PC-9 (cell line): ENCODE results near the gene MSH3. TPM values are rescaled to one million over a fixed set of nuclear protein-coding genes. Genes with fewer than 3 reads are reported as not detected.

Experiments
- BruUV-seq: library from RNA; stranded (reverse); fragments of 400-500 nt; replicated peaks from 2 replicates; lab custom pipeline; 2021; lab: Mats Ljungman, UMichigan
- CTCF ChIA-PET: fragments of 300-600 bp; sonication (Branson Sonifier 250); formaldehyde crosslinking; loops from one replicate; lab custom pipeline; 2022; ENCODE audit warnings: antibody characterized with exemption; lab: Charles Lee
- POLR2A ChIA-PET: fragments of 300-600 bp; sonication (Branson Sonifier 250); formaldehyde crosslinking; loops from one replicate; lab custom pipeline; 2022; ENCODE audit warnings: antibody characterized with exemption; ENCODE audit not compliant: unreplicated experiment; lab: Charles Lee
- DNase-seq, 2 experiments: peaks; one replicate each; pipeline versions ENCODE4 v3.0.0 to v3.0.0-alpha.2; 2015 to 2022; ENCODE audit warnings: mixed read lengths in 1 of 2
- H2AFZ ChIP-seq: fragments of 200-600 bp; sonication (generic); 2 replicates; pipeline ENCODE4 v1.8.1; 2017; ENCODE audit warnings: antibody characterized with exemption
- H3F3A ChIP-seq: fragments of 200-600 bp; sonication (generic); 2 replicates; pipeline ENCODE4 v1.8.1; 2017; ENCODE audit warnings: antibody characterized with exemption, mild to moderate bottlenecking, low read depth; ENCODE audit not compliant: insufficient read depth
- H3K27ac ChIP-seq: fragments of 200-600 bp; sonication (generic); 2 replicates; pipeline ENCODE4 v1.6.1; 2016; ENCODE audit warnings: mixed run types
- H3K27me3 ChIP-seq: fragments of 200-600 bp; sonication (generic); 2 replicates; pipeline ENCODE4 v1.6.1; 2016; ENCODE audit warnings: low read depth, mixed run types; ENCODE audit not compliant: insufficient read depth
- H3K36me3 ChIP-seq: fragments of 200-600 bp; sonication (generic); 2 replicates; pipeline ENCODE4 v1.6.1; 2016; ENCODE audit warnings: low read depth, mixed run types
- H3K4me1 ChIP-seq: fragments of 200-600 bp; sonication (generic); replicated peaks from 2 replicates; pipeline ENCODE4 v1.6.1; 2016; ENCODE audit warnings: mixed run types; ENCODE audit not compliant: insufficient read depth
- H3K4me2 ChIP-seq: fragments of 200-600 bp; sonication (generic); 2 replicates; pipeline ENCODE4 v1.6.1; 2017; ENCODE audit warnings: mixed run types
- H3K4me3 ChIP-seq: fragments of 200-600 bp; sonication (generic); 2 replicates; pipeline ENCODE4 v1.6.1; 2016; ENCODE audit warnings: mixed run types
- H3K79me2 ChIP-seq: fragments of 200-600 bp; sonication (generic); 2 replicates; pipeline ENCODE4 v1.6.1; 2017; ENCODE audit warnings: low read depth, mixed run types
- H3K9me2 ChIP-seq: fragments of 200-600 bp; sonication (generic); 2 replicates; pipeline ENCODE4 v1.8.1; 2017; ENCODE audit warnings: mild to moderate bottlenecking; ENCODE audit not compliant: insufficient read depth
- H3K9me3 ChIP-seq: fragments of 200-600 bp; sonication (generic); 2 replicates; pipeline ENCODE4 v1.8.1; 2016; ENCODE audit warnings: low read depth; ENCODE audit not compliant: insufficient read depth
- H4K20me1 ChIP-seq: fragments of 200-600 bp; sonication (generic); 2 replicates; pipeline ENCODE4 v1.8.1; 2017; ENCODE audit not compliant: insufficient read depth
- EZH2 ChIP-seq: fragments of 200-600 bp; sonication (generic); IDR thresholded peaks from 2 replicates; pipeline ENCODE4 v1.8.0; 2017; ENCODE audit warnings: antibody characterized with exemption, low read depth
- intact Hi-C: fragments of 100-400 bp; cut with micrococcal nuclease; formaldehyde crosslinking; loops from one replicate; pipeline ENCODE4 v1.10.0; 2022; ENCODE audit not compliant: unreplicated experiment
- total RNA-seq: library from RNA; stranded (reverse); gene quantifications from 2 replicates; pipeline ENCODE4 v1.2.3, GENCODE V29; 2021
- TF ChIP-seq, protein P1 (sequence below): fragments of 200-600 bp; sonication (generic); conservative IDR thresholded peaks from 2 replicates; pipeline ENCODE4 v1.6.1; 2017; ENCODE audit warnings: mixed run types, antibody characterized with exemption, mild to moderate bottlenecking, moderate library complexity

MSH3 gene
- total RNA-seq, 1 experiment from 2014 or later: 16.9 TPM

DNA sequence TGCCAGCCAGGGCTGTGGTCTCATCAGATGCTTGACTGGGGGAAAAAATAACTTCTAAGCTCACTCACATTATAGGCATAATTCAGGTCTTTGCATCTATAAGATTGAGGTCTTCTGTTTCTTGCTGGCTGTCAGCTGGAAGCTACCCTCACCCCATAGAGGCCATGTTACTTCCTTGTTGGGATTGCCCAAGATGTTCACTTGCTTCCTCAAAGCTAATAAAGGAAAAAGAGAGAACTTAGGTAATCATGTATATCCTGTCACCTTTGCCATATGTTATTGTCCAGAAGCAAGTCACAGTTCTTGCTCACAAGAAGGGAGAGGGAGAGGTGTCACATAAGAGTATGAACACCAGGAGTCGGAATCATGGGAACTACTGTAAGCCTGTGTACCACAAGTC, 45.7 kb upstream of the MSH3 start:
- Histone ChIP-seq H3K27me3 (no peaks in the 10 kb centered on the region), H3K4me3 (no peak overlapping the region), H2AFZ (no peak overlapping the region), H3K79me2 (no peaks in the 10 kb centered on the region), H3K27ac (no peak overlapping the region), H3K36me3 (no peaks in the 10 kb centered on the region), H3K9me2 (no peaks in the 10 kb centered on the region; the same call in 1 of the 2 replicates), H3K4me2 (no peak overlapping the region), H4K20me1 (no peaks in the 10 kb centered on the region), H3K9me3 (no peaks in the 10 kb centered on the region; the same call in 1 of the 2 replicates), H3F3A (no peaks in the 10 kb centered on the region), H3K4me1 (no peaks in the 10 kb centered on the region)
- DNase-seq: no peak
- BruUV-seq: no TSS peak
- CTCF ChIA-PET: no interaction called here
- POLR2A ChIA-PET: interaction anchor here (0.6 to 0.7 kb wide), 2 partner anchors 34 to 799 kb away, joined by 3 to 5 read pairs; no protein-coding TSS in a partner anchor
- TF ChIP-seq, protein P1, sequence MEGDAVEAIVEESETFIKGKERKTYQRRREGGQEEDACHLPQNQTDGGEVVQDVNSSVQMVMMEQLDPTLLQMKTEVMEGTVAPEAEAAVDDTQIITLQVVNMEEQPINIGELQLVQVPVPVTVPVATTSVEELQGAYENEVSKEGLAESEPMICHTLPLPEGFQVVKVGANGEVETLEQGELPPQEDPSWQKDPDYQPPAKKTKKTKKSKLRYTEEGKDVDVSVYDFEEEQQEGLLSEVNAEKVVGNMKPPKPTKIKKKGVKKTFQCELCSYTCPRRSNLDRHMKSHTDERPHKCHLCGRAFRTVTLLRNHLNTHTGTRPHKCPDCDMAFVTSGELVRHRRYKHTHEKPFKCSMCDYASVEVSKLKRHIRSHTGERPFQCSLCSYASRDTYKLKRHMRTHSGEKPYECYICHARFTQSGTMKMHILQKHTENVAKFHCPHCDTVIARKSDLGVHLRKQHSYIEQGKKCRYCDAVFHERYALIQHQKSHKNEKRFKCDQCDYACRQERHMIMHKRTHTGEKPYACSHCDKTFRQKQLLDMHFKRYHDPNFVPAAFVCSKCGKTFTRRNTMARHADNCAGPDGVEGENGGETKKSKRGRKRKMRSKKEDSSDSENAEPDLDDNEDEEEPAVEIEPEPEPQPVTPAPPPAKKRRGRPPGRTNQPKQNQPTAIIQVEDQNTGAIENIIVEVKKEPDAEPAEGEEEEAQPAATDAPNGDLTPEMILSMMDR: no peak
- no peak for TF ChIP-seq EZH2
- intact Hi-C loops: no loop called here

DNA sequence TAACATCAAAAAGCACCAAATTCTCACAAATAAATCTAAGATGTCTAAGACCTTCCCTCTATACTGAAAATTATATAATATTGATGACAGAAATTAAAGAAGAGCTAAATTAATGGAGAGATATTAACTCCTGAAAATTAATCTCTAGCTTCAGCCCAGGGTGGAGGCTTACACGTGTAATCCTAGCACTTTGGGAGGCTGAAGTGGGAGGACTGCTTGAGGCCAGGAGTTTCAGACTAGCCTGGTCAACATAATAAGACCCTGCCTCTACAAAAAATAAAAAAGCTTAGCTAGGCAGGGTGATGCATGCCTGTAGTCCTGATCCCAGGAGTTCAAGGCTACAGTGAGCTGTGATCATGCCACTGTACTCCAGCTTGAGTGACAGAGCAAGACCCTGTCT, 44.8 kb upstream of the MSH3 start:
- Histone ChIP-seq H3K4me1 (no peaks in the 10 kb centered on the region), H3K4me2 (no peak overlapping the region), H3K79me2 (no peaks in the 10 kb centered on the region), H3K4me3 (no peak overlapping the region), H3K27me3 (no peaks in the 10 kb centered on the region), H3K27ac (no peak overlapping the region), H2AFZ (no peak overlapping the region), H3K36me3 (no peaks in the 10 kb centered on the region), H4K20me1 (no peaks in the 10 kb centered on the region), H3K9me2 (no peaks in the 10 kb centered on the region; the same call in 1 of the 2 replicates), H3K9me3 (no peaks in the 10 kb centered on the region; the same call in 1 of the 2 replicates), H3F3A (no peaks in the 10 kb centered on the region)
- CTCF ChIA-PET: no interaction called here
- no TSS peak for BruUV-seq
- TF ChIP-seq, protein P1: no peak
- TF ChIP-seq EZH2: no peak
- intact Hi-C loops: no loop called here
- POLR2A ChIA-PET: no interaction called here
- no peak for DNase-seq

DNA sequence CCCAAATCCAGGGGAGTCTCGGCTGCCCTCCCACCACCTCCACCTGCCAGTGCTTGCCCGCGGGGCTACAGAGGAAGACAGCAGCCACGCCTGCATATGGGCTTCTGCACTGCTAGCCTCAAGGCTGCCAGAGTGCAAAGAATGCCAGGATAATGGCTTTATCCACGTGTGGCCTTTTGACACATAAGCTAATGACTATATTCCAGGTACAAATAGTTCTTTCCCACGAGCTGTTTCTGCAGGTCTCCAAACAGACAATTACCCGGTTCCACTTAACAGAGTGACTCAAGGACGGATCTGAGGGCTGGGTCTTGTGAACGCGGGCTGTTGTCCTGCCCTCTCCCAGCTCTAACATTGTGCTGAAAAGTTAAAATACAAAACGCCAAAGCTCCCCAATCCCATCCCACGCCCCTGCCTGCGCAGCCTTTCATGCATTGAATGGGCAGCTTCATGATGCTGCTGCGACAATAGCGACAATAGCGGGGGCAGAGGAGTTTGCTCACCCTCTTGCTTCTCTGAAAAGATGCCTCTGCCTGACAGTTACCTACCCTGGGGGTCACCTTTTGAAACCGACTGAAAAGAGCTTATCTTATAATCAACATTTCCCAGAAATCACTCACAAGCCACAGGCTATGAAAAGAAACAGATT, 39.1 kb upstream of the MSH3 start:
- Histone ChIP-seq H3K27ac (no peak overlapping the region), H3K36me3 (no peaks in the 10 kb centered on the region), H3K9me3 (no peaks in the 10 kb centered on the region; the same call in 1 of the 2 replicates), H3F3A (no peaks in the 10 kb centered on the region), H3K27me3 (no peaks in the 10 kb centered on the region), H2AFZ (no peak overlapping the region), H3K9me2 (no peaks in the 10 kb centered on the region; the same call in 1 of the 2 replicates), H3K4me1 (no peaks in the 10 kb centered on the region), H3K79me2 (no peaks in the 10 kb centered on the region), H3K4me2 (no peak overlapping the region), H4K20me1 (no peaks in the 10 kb centered on the region), H3K4me3 (no peak overlapping the region)
- ChIA-PET POLR2A (no interaction called here), CTCF (no interaction called here)
- BruUV-seq: no TSS peak
- no peak for DNase-seq
- intact Hi-C loops: no loop called here
- TF ChIP-seq, protein P1: no peak
- TF ChIP-seq EZH2: no peak
